PC-9 (cell line): ENCODE data around the gene CDH13. TPM values are rescaled to one million over a fixed set of nuclear protein-coding genes. Genes with fewer than 3 reads are reported as not detected.

Experiments used
- BruUV-seq: library from RNA; stranded (reverse); fragments of 400-500 nt; replicated peaks from 2 replicates; lab custom pipeline; 2021; lab: Mats Ljungman, UMichigan
- CTCF ChIA-PET: fragments of 300-600 bp; sonication (Branson Sonifier 250); formaldehyde crosslinking; loops from one replicate; lab custom pipeline; 2022; ENCODE audit warnings: antibody characterized with exemption; lab: Charles Lee
- POLR2A ChIA-PET: fragments of 300-600 bp; sonication (Branson Sonifier 250); formaldehyde crosslinking; loops from one replicate; lab custom pipeline; 2022; ENCODE audit warnings: antibody characterized with exemption; ENCODE audit not compliant: unreplicated experiment; lab: Charles Lee
- DNase-seq, 2 experiments: peaks; one replicate each; pipeline versions ENCODE4 v3.0.0 to v3.0.0-alpha.2; 2015 to 2022; ENCODE audit warnings: mixed read lengths in 1 of 2
- H2AFZ ChIP-seq: fragments of 200-600 bp; sonication (generic); 2 replicates; pipeline ENCODE4 v1.8.1; 2017; ENCODE audit warnings: antibody characterized with exemption
- H3F3A ChIP-seq: fragments of 200-600 bp; sonication (generic); 2 replicates; pipeline ENCODE4 v1.8.1; 2017; ENCODE audit warnings: antibody characterized with exemption, mild to moderate bottlenecking, low read depth; ENCODE audit not compliant: insufficient read depth
- H3K27ac ChIP-seq: fragments of 200-600 bp; sonication (generic); 2 replicates; pipeline ENCODE4 v1.6.1; 2016; ENCODE audit warnings: mixed run types
- H3K27me3 ChIP-seq: fragments of 200-600 bp; sonication (generic); 2 replicates; pipeline ENCODE4 v1.6.1; 2016; ENCODE audit warnings: low read depth, mixed run types; ENCODE audit not compliant: insufficient read depth
- H3K36me3 ChIP-seq: fragments of 200-600 bp; sonication (generic); 2 replicates; pipeline ENCODE4 v1.6.1; 2016; ENCODE audit warnings: low read depth, mixed run types
- H3K4me1 ChIP-seq: fragments of 200-600 bp; sonication (generic); replicated peaks from 2 replicates; pipeline ENCODE4 v1.6.1; 2016; ENCODE audit warnings: mixed run types; ENCODE audit not compliant: insufficient read depth
- H3K4me2 ChIP-seq: fragments of 200-600 bp; sonication (generic); 2 replicates; pipeline ENCODE4 v1.6.1; 2017; ENCODE audit warnings: mixed run types
- H3K4me3 ChIP-seq: fragments of 200-600 bp; sonication (generic); 2 replicates; pipeline ENCODE4 v1.6.1; 2016; ENCODE audit warnings: mixed run types
- H3K79me2 ChIP-seq: fragments of 200-600 bp; sonication (generic); 2 replicates; pipeline ENCODE4 v1.6.1; 2017; ENCODE audit warnings: low read depth, mixed run types
- H3K9me2 ChIP-seq: fragments of 200-600 bp; sonication (generic); 2 replicates; pipeline ENCODE4 v1.8.1; 2017; ENCODE audit warnings: mild to moderate bottlenecking; ENCODE audit not compliant: insufficient read depth
- H3K9me3 ChIP-seq: fragments of 200-600 bp; sonication (generic); 2 replicates; pipeline ENCODE4 v1.8.1; 2016; ENCODE audit warnings: low read depth; ENCODE audit not compliant: insufficient read depth
- H4K20me1 ChIP-seq: fragments of 200-600 bp; sonication (generic); 2 replicates; pipeline ENCODE4 v1.8.1; 2017; ENCODE audit not compliant: insufficient read depth
- CTCF ChIP-seq: fragments of 200-600 bp; sonication (generic); conservative IDR thresholded peaks from 2 replicates; pipeline ENCODE4 v1.6.1; 2017; ENCODE audit warnings: mixed run types, antibody characterized with exemption, mild to moderate bottlenecking, moderate library complexity
- EZH2 ChIP-seq: fragments of 200-600 bp; sonication (generic); IDR thresholded peaks from 2 replicates; pipeline ENCODE4 v1.8.0; 2017; ENCODE audit warnings: antibody characterized with exemption, low read depth
- intact Hi-C: fragments of 100-400 bp; cut with micrococcal nuclease; formaldehyde crosslinking; loops from one replicate; pipeline ENCODE4 v1.10.0; 2022; ENCODE audit not compliant: unreplicated experiment
- total RNA-seq: library from RNA; stranded (reverse); gene quantifications from 2 replicates; pipeline ENCODE4 v1.2.3, GENCODE V29; 2021

CDH13 gene
- total RNA-seq, 1 experiment from 2014 or later, result 0.24 TPM

- ChIA-PET POLR2A (no interaction called here), CTCF (no interaction called here)
- Histone ChIP-seq H3K36me3 (no peaks in the 10 kb centered on the region), H3K9me2 (no peaks in the 10 kb centered on the region), H3K27ac (no peak overlapping the region), H3K4me1 (no peaks in the 10 kb centered on the region), H2AFZ (no peak overlapping the region), H3K4me2 (no peak overlapping the region), H4K20me1 (no peaks in the 10 kb centered on the region), H3K9me3 (no peaks in the 10 kb centered on the region), H3K79me2 (no peaks in the 10 kb centered on the region), H3K4me3 (no peak overlapping the region), H3K27me3 (no peaks in the 10 kb centered on the region), H3F3A (no peaks in the 10 kb centered on the region)
- DNase-seq, result no peak
- intact Hi-C loops, result no loop called here
- TF ChIP-seq EZH2 (no peak), CTCF (no peak)
- BruUV-seq, result no TSS peak
These were observed 384.3 kb downstream of the CDH13 start for GRCh38 chr16:83010776-83011720.

GRCh38 chr16:83011939-83012338, 385.2 kb downstream of the CDH13 start:
- Histone ChIP-seq H2AFZ (no peak overlapping the region), H3K4me1 (no peaks in the 10 kb centered on the region), H3K27me3 (no peaks in the 10 kb centered on the region), H3K36me3 (no peaks in the 10 kb centered on the region), H3K4me3 (no peak overlapping the region), H3K9me3 (no peaks in the 10 kb centered on the region), H3K9me2 (no peaks in the 10 kb centered on the region), H3K79me2 (no peaks in the 10 kb centered on the region), H3K4me2 (no peak overlapping the region), H4K20me1 (no peaks in the 10 kb centered on the region), H3F3A (no peaks in the 10 kb centered on the region), H3K27ac (no peak overlapping the region)
- no TSS peak for BruUV-seq
- CTCF ChIA-PET, result no interaction called here
- no peak for DNase-seq
- intact Hi-C loops, result no loop called here
- POLR2A ChIA-PET, result no interaction called here
- TF ChIP-seq EZH2 (no peak), CTCF (no peak)

GRCh38 chr16:83013071-83013470, 386.3 kb downstream of the CDH13 start:
- H2AFZ ChIP-seq, result no peak overlapping the region
- TF ChIP-seq CTCF (no peak), EZH2 (no peak)
- no peak overlapping the region for H3K27ac ChIP-seq
- H4K20me1 ChIP-seq, result no peaks in the 10 kb centered on the region
- no peaks in the 10 kb centered on the region for H3K9me2 ChIP-seq
- no peaks in the 10 kb centered on the region for H3K79me2 ChIP-seq
- no peaks in the 10 kb centered on the region for H3K27me3 ChIP-seq
- H3K4me1 ChIP-seq, result no peaks in the 10 kb centered on the region
- ChIA-PET CTCF (no interaction called here), POLR2A (no interaction called here)
- H3F3A ChIP-seq, result no peaks in the 10 kb centered on the region
- H3K9me3 ChIP-seq, result 0 out of 2 replicates have a peak, but pooled peaks cover 2% of the 10 kb centered on the region
- DNase-seq, result no peak
- intact Hi-C loops, result no loop called here
- H3K36me3 ChIP-seq, result no peaks in the 10 kb centered on the region
- no peak overlapping the region for H3K4me3 ChIP-seq
- no TSS peak for BruUV-seq
- no peak overlapping the region for H3K4me2 ChIP-seq
